Activated CD8-positive, alpha-beta T cell treated with anti-CD3 and anti-CD28 coated beads for 36 hours (primary cell): ENCODE results near the gene ABCA10. TPM values are rescaled to one million over a fixed set of nuclear protein-coding genes. Genes with fewer than 3 reads are reported as not detected.

Source experiments
- ATAC-seq: fragments of 200-7000 bp; cut with Tn5 transposase; one replicate; pipeline ENCODE4 v1.10.0; 2021; ENCODE audit warnings: mild to moderate bottlenecking, moderate library complexity
- CTCF ChIA-PET: fragments of 350-600 bp; sonication (Branson Sonifier 250); formaldehyde crosslinking; loops from one replicate; lab custom pipeline; 2021; ENCODE audit warnings: antibody characterized with exemption; lab: Charles Lee
- POLR2A ChIA-PET: fragments of 350-600 bp; sonication (Branson Sonifier 250); formaldehyde crosslinking; loops from one replicate; lab custom pipeline; 2021; ENCODE audit warnings: antibody characterized with exemption; lab: Charles Lee
- DNase-seq: peaks from one replicate; pipeline ENCODE4 v3.0.0-alpha.2; 2020
- H3K27ac Mint-ChIP-seq: one replicate; pipeline ENCODE4 v1.8.0; 2021; ENCODE audit warnings: mild to moderate bottlenecking, mixed read lengths
- H3K27me3 Mint-ChIP-seq: one replicate; pipeline ENCODE4 v1.8.0; 2021; ENCODE audit warnings: mixed read lengths
- H3K36me3 Mint-ChIP-seq: one replicate; pipeline ENCODE4 v1.8.0; 2021; ENCODE audit warnings: low read depth, mixed read lengths
- H3K4me1 Mint-ChIP-seq: one replicate; pipeline ENCODE4 v1.8.0; 2021; ENCODE audit warnings: low read depth, mixed read lengths
- H3K4me3 Mint-ChIP-seq: one replicate; pipeline ENCODE4 v1.8.0; 2021; ENCODE audit warnings: mild to moderate bottlenecking, moderate library complexity, mixed read lengths
- H3K9me3 Mint-ChIP-seq: one replicate; pipeline ENCODE4 v1.8.0; 2021; ENCODE audit warnings: mixed read lengths
- CTCF ChIP-seq: fragments of 200-600 bp; IDR thresholded peaks from one replicate; pipeline ENCODE4 v1.8.0; 2022; ENCODE audit warnings: antibody characterized with exemption, mild to moderate bottlenecking
- intact Hi-C: fragments of 100-400 bp; cut with micrococcal nuclease; formaldehyde crosslinking; loops from one replicate; pipeline ENCODE4 v1.10.0; 2022
- total RNA-seq, 2 experiments: library from RNA; stranded (reverse); gene quantifications; one replicate each; pipeline ENCODE4 v1.2.3, GENCODE V29; 2021

Gene ABCA10
- total RNA-seq, 2 experiments from 2014 or later = 0.45 TPM; not detected in 1

GRCh38 chr17:69246726-69247375 is 18.2 kb upstream of the ABCA10 start:
- H3K36me3 Mint-ChIP-seq = no peaks in the 10 kb centered on the region
- no peak overlapping the region for H3K4me3 Mint-ChIP-seq
- no peaks in the 10 kb centered on the region for H3K4me1 Mint-ChIP-seq
- H3K9me3 Mint-ChIP-seq = no peaks in the 10 kb centered on the region
- POLR2A ChIA-PET = no interaction called here
- DNase-seq (no peak), ATAC-seq (peak; percentile 42)
- no peak overlapping the region for H3K27ac Mint-ChIP-seq
- peak; percentile 75 for TF ChIP-seq CTCF
- intact Hi-C loops = no loop called here
- CTCF ChIA-PET = interaction anchor here (0.7 to 4.9 kb wide), 13 partner anchors 8 to 709 kb away, joined by 3 to 32 read pairs (median 3); no protein-coding TSS in a partner anchor
- no peaks in the 10 kb centered on the region for H3K27me3 Mint-ChIP-seq

- ChIA-PET POLR2A (no interaction called here), CTCF (interaction anchor here (2.0 to 4.9 kb wide), 3 partner anchors 22 to 474 kb away, joined by 4 to 32 read pairs (median 11); no protein-coding TSS in a partner anchor)
- DNase-seq (no peak), ATAC-seq (no peak)
- H3K27me3 Mint-ChIP-seq = no peaks in the 10 kb centered on the region
- no peaks in the 10 kb centered on the region for H3K9me3 Mint-ChIP-seq
- H3K36me3 Mint-ChIP-seq = no peaks in the 10 kb centered on the region
- H3K4me3 Mint-ChIP-seq = no peak overlapping the region
- intact Hi-C loops = no loop called here
- TF ChIP-seq CTCF = no peak
- H3K27ac Mint-ChIP-seq = no peak overlapping the region
- no peaks in the 10 kb centered on the region for H3K4me1 Mint-ChIP-seq
These were observed 17.6 kb upstream of the ABCA10 start for GRCh38 chr17:69246202-69246601.

GRCh38 chr17:69245617-69246016 is 17.0 kb upstream of the ABCA10 start:
- no peak overlapping the region for H3K27ac Mint-ChIP-seq
- no peaks in the 10 kb centered on the region for H3K36me3 Mint-ChIP-seq
- intact Hi-C loops = no loop called here
- TF ChIP-seq CTCF = no peak
- DNase-seq = no peak
- H3K4me3 Mint-ChIP-seq = no peak overlapping the region
- ChIA-PET POLR2A (no interaction called here), CTCF (interaction anchor here (4.9 kb wide), 1 partner anchor 467 kb away, joined by 32 read pairs; no protein-coding TSS in a partner anchor)
- H3K4me1 Mint-ChIP-seq = no peaks in the 10 kb centered on the region
- no peak for ATAC-seq
- no peaks in the 10 kb centered on the region for H3K9me3 Mint-ChIP-seq
- H3K27me3 Mint-ChIP-seq = no peaks in the 10 kb centered on the region

GRCh38 chr17:69239611-69240600 is 11.3 kb upstream of the ABCA10 start:
- intact Hi-C loops = no loop called here
- no peak for TF ChIP-seq CTCF
- Mint-ChIP-seq H3K27me3 (no peaks in the 10 kb centered on the region), H3K9me3 (no peaks in the 10 kb centered on the region), H3K27ac (no peak overlapping the region), H3K4me3 (no peak overlapping the region), H3K4me1 (no peaks in the 10 kb centered on the region), H3K36me3 (no peaks in the 10 kb centered on the region)
- ChIA-PET CTCF (interaction anchor here (1.2 to 2.2 kb wide), 4 partner anchors 8 to 468 kb away, joined by 4 to 7 read pairs (median 4); no protein-coding TSS in a partner anchor), POLR2A (no interaction called here)
- no peak for DNase-seq
- no peak for ATAC-seq
